Ishikawa (cell line): ENCODE data around the gene DVL2.

Experiments used
- CEBPB ChIP-seq: IDR thresholded peaks from 2 replicates; pipeline ENCODE4 v1.6.1; 2012
- CREB1 ChIP-seq: IDR thresholded peaks from 2 replicates; pipeline ENCODE4 v1.6.1; 2012; ENCODE audit warnings: low read depth
- EGR1 ChIP-seq: IDR thresholded peaks from 2 replicates; pipeline ENCODE4 v1.6.1; 2012
- EP300 ChIP-seq: IDR thresholded peaks from 2 replicates; pipeline ENCODE4 v1.6.1; 2012; ENCODE audit warnings: borderline replicate concordance
- FOXM1 ChIP-seq: IDR thresholded peaks from 2 replicates; pipeline ENCODE4 v1.6.1; 2012; ENCODE audit warnings: low read depth, borderline replicate concordance
- MAX ChIP-seq: IDR thresholded peaks from 2 replicates; pipeline ENCODE4 v1.6.1; 2012
- NFIC ChIP-seq: IDR thresholded peaks from 2 replicates; pipeline ENCODE4 v1.6.1; 2012
- RAD21 ChIP-seq: IDR thresholded peaks from 2 replicates; pipeline ENCODE4 v1.6.1; 2012; ENCODE audit warnings: low read depth
- REST ChIP-seq: IDR thresholded peaks from 2 replicates; pipeline ENCODE4 v1.6.1; 2012; ENCODE audit warnings: low read depth, mild to moderate bottlenecking
- TAF1 ChIP-seq: IDR thresholded peaks from 2 replicates; pipeline ENCODE4 v1.6.1; 2012; ENCODE audit warnings: low read depth, mild to moderate bottlenecking
- TCF12 ChIP-seq: IDR thresholded peaks from 2 replicates; pipeline ENCODE4 v1.6.1; 2012; ENCODE audit warnings: low read depth
- TEAD4 ChIP-seq: IDR thresholded peaks from 2 replicates; pipeline ENCODE4 v1.6.1; 2012
- USF1 ChIP-seq: IDR thresholded peaks from 2 replicates; pipeline ENCODE4 v1.6.1; 2012
- YY1 ChIP-seq: IDR thresholded peaks from 2 replicates; pipeline ENCODE4 v1.6.1; 2012; ENCODE audit warnings: low read depth
- ZBTB7A ChIP-seq: IDR thresholded peaks from 2 replicates; pipeline ENCODE4 v1.6.1; 2012; ENCODE audit warnings: low read depth

Gene DVL2

DNA sequence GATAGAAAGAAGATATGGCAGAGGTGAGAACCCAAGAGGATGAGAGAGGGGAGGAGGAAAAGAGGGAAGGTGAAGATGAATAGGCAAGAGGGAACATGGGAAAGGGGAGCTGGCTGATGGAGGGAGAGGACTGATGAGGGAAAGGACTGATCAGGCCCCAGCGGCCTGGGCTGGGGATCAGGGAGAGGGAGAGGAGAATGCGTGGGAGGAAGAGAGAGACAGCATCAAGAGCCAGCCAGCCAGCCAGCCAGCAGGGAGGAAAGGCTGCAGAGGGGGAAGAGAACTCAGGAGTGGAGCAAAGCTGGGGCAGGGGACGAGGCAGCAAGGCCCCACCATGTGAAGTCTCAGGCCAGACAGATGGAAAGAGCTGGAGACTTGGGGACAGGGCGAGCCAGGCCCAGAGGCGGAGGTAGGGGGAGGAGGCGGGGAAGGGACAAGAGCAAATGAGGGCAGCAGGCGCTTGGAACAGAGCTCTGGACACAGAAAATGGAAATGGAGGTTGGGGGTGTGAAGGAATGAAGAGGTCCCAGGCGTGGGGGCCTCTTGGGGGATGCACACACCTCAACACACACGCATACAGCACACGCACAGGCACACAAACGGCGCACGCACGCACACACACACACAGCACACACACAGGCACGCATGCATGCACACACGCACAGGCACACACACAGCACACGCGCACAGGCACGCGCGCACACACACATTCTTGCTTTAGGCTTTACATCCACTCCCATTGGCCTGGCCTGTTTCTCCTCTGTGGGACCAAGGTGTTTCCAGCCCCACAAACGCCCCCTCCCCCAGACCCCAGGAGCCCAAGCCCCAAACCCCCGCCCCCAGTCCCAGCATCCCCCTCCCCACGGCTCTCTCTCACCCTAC lies 27.0 kb downstream of the DVL2 start:
- no peak for TF ChIP-seq NFIC
- no peak for TF ChIP-seq CREB1
- TF ChIP-seq ZBTB7A = no peak
- TF ChIP-seq MAX = no peak
- TF ChIP-seq RAD21 = no peak
- no peak for TF ChIP-seq FOXM1
- TF ChIP-seq EP300 = no peak
- TF ChIP-seq REST = no peak
- no peak for TF ChIP-seq TCF12
- no peak for TF ChIP-seq EGR1
- no peak for TF ChIP-seq YY1
- no peak for TF ChIP-seq TAF1
- no peak for TF ChIP-seq TEAD4
- no peak for TF ChIP-seq CEBPB
- no peak for TF ChIP-seq USF1

DNA sequence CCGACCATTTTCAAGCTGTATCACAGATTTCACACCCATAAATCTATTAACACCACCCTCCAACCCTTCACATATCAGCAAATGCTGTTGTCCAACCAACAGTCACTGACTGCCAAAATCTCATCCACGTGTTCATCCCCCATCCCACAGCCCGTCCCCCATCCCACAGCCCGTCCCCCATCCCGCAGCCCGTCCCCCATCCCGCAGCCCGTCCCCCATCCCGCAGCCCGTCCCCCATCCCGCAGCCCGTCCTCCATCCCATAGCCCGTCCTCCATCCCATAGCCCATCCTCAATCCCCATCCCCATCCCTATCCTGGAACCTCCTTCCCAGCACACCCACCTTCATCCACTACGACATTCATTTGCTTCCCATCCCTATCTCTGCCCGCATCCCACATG lies 28.8 kb downstream of the DVL2 start:
- no peak for TF ChIP-seq MAX
- TF ChIP-seq CREB1 = no peak
- TF ChIP-seq RAD21 = no peak
- no peak for TF ChIP-seq TEAD4
- TF ChIP-seq EP300 = no peak
- TF ChIP-seq TCF12 = no peak
- TF ChIP-seq NFIC = no peak
- no peak for TF ChIP-seq CEBPB
- TF ChIP-seq FOXM1 = no peak
- no peak for TF ChIP-seq YY1
- no peak for TF ChIP-seq REST
- no peak for TF ChIP-seq TAF1
- TF ChIP-seq ZBTB7A = no peak
- TF ChIP-seq EGR1 = no peak
- no peak for TF ChIP-seq USF1

- TF ChIP-seq USF1 (no peak), EGR1 (no peak), TEAD4 (no peak), CREB1 (peak; percentile 56; the same call in 1 of the 2 replicates), NFIC (no peak), TCF12 (peak; percentile 42; the same call in 1 of the 2 replicates), RAD21 (no peak), MAX (no peak), REST (no peak), EP300 (no peak), FOXM1 (no peak), CEBPB (no peak), TAF1 (no peak), ZBTB7A (peak; percentile 45; the same call in 1 of the 2 replicates), YY1 (no peak)
Observed at GRCh38 chr17:7204828-7205461, 29.4 kb downstream of the DVL2 start.
